GM18508 (cell line): ENCODE measurements around the gene LZTS2.

Experiments
- ATAC-seq: cut with Tn5 transposase; IDR thresholded peaks from one replicate; pipeline ENCODE4 v1.9.1; 2021; ENCODE audit warnings: moderate number of reproducible peaks; ENCODE audit not compliant: insufficient read depth, unreplicated experiment

The LZTS2 gene

GRCh38 chr10:101046332-101047238, 47.0 kb downstream of the LZTS2 start:
- ATAC-seq, result no peak

GRCh38 chr10:101047268-101047667, 47.7 kb downstream of the LZTS2 start:
- no peak for ATAC-seq

GRCh38 chr10:101047961-101048892, 48.6 kb downstream of the LZTS2 start:
- ATAC-seq, result no peak

- ATAC-seq, result no peak
Measured at GRCh38 chr10:101050208-101051069, 50.8 kb downstream of the LZTS2 start.

- ATAC-seq, result no peak
Measured at GRCh38 chr10:101052285-101052684, 52.7 kb downstream of the LZTS2 start.

GRCh38 chr10:101053516-101053915, 53.9 kb downstream of the LZTS2 start:
- ATAC-seq, result no peak

GRCh38 chr10:101054351-101054750, 54.7 kb downstream of the LZTS2 start:
- no peak for ATAC-seq

- ATAC-seq, result no peak
Measured at GRCh38 chr10:101054876-101055275, 55.3 kb downstream of the LZTS2 start.

GRCh38 chr10:101055411-101055810, 55.8 kb downstream of the LZTS2 start:
- ATAC-seq, result no peak

GRCh38 chr10:101056365-101057151, 57.0 kb downstream of the LZTS2 start:
- ATAC-seq, result no peak
